GM19099 (cell line): ENCODE measurements around the gene CNPY1.

Experiments
- POLR2A ChIP-seq: IDR thresholded peaks from 3 replicates; pipeline ENCODE4 v1.6.1; 2011; ENCODE audit warnings: low read depth; ENCODE audit not compliant: insufficient read length; ENCODE audit errors: extremely low read depth

The CNPY1 gene

DNA sequence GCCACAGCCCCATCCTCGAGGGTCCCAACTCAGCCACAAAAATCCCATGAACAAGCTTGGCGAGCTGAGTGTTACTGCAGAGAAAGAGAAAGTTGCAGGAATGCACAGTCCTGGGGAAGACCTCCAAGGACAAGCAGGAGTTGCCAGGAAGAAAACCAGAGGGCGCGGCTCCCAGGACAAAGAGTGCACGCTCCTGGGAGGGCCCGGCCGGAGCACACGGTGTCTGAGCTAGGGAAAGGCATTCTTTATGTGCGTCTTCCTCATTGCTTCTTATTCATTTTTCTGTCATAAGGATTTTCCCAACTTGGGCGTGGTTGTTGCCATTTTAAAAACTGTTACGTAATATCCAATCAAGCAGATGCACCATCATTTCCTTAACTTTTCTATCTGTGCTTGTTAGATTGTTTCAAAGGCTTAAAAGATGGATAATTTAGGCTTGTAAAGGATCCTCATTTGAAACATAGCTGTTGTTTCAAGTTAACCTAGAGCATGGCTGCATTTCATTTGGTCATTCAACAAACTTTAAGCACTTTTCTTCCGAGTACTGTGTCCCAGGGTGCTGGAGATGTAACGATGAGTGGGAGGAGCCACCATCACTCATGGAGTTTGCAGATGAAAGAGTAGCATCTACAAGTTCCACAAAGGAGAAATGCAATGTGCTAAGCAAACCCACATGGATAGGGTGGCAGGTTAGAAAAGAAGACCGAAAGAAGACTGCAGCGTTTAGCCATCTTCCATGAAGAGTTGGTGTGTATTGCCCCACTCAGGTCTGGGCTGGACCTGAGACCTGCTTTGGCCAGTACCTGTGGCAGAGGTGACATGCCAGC is 5.6 kb upstream of the CNPY1 start:
- no peak for TF ChIP-seq POLR2A

DNA sequence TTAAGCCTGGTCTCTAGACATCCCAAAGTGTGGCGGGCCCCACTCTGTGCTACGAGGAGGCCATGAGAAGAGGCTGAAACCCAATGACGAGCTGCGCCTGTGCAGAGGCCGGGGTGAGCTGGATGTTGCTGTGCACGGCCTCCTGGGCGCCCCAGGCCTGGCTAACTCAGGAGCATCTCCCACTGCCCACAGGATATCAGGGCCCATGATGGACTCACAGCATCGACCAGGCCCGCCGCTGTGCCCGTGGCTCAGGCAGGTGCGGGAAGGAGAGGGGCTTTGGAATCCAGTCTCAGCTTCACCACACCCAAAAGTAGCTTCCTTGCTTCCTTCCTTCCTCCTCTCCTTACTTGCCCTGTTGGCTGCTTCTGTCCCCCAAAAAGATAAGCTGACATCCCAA is 4.6 kb upstream of the CNPY1 start:
- no peak for TF ChIP-seq POLR2A

DNA sequence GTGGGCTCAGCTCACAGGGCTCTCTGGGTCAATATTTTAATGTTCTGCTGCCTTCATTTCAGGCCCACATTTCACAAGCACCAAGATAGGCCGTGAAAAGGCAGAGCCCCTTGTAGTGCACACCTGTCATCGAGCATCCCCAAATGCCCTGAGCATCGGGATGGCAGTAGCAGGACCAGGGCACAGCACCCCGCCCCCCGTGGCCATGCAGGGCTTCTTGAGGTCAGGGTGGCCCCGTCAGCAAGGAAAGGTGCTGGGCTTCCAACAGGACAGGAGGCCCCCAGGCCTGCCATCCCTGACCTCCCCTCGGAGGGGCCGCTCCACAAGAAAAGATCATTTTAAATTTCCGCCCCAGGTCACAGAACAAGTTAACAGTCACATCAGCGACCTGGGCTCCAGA is 2.9 kb upstream of the CNPY1 start:
- TF ChIP-seq POLR2A = no peak

DNA sequence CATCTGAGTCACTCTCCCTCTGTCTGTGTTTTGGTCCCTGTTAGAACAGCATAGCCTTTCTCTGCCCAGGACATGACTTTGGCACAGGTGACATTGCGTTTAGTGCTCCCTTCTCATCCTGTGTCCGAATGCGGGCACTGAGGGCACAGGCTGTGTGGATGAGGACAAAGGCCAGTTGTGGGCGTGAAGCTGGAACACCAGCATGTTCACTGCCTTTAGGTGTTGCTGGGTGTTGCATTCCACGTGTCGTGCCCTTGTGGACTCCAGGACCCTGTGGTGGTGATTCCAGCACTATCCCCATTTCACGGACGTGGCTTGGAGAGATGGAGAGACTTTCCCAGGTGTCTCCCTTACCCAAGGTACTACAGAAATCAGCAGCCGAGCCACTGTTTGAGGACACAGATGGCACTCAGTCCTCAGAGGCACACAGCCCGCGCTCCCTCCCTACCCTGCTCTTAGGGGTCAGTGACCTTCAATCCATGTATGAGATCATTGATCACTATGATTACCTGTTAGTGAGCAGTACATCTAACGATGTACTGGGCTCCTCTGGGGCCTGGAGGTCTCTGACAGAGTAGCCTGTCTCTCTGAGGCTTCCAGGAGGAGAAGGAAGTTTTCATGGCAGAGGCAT is 917 bp upstream of the CNPY1 start:
- no peak for TF ChIP-seq POLR2A

DNA sequence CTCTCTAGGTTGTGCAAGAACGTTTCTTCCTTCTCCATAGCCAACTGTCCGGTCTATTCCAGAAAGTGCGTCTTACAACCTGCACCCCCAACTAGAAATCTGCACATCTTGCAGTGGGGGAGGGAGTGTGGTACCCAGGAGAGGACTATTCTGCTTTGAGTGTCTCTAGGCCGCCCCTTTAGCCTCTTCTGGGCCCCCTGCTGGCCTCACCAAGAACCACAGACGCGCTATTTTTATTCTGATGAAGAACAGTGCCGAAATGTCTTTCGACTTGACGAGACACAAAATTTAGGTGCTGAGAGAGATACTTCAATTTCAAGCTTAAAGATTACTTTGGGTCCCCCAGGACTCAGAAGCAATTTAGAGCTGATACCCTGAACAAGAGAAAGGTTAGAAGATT is 1.0 kb downstream of the CNPY1 start:
- no peak for TF ChIP-seq POLR2A

DNA sequence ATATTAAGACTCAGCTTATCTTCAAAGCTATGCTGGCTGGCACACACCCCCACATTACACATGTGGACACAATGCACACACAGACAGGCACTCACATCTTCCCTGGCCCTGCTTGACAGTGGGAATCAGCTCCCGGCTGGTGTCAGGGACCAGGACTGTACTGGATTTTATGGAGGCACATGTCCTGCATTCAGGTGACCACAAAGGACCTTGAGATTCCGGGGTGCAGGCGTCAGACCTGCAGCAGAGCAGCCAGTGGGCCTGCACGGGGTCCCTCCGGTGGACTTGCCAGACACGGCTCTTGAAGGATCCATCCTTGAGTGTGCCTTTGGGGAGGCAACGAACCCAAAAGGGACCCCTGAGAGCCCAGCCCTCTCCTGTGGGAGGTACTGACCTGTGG is 1.9 kb downstream of the CNPY1 start:
- TF ChIP-seq POLR2A = no peak

DNA sequence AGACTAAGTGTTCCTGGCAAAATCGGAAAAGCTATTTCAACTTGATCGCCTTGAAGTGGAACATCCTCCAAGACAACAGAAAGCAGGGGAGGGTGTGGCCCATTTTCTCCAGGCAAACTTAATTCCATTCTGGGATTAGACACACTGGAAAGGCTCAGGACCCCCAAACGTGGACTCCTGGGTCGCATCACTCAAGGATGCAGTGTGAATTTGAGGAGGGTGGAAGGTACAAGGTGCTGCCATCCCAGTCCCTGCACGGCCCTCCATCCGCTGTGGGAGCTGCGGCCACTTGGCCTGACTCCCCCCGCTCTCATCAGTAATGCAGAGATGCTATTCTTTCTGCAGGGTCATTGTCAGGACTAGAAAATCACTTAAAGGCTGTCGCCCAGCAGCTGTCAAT is 2.4 kb downstream of the CNPY1 start:
- TF ChIP-seq POLR2A = no peak

DNA sequence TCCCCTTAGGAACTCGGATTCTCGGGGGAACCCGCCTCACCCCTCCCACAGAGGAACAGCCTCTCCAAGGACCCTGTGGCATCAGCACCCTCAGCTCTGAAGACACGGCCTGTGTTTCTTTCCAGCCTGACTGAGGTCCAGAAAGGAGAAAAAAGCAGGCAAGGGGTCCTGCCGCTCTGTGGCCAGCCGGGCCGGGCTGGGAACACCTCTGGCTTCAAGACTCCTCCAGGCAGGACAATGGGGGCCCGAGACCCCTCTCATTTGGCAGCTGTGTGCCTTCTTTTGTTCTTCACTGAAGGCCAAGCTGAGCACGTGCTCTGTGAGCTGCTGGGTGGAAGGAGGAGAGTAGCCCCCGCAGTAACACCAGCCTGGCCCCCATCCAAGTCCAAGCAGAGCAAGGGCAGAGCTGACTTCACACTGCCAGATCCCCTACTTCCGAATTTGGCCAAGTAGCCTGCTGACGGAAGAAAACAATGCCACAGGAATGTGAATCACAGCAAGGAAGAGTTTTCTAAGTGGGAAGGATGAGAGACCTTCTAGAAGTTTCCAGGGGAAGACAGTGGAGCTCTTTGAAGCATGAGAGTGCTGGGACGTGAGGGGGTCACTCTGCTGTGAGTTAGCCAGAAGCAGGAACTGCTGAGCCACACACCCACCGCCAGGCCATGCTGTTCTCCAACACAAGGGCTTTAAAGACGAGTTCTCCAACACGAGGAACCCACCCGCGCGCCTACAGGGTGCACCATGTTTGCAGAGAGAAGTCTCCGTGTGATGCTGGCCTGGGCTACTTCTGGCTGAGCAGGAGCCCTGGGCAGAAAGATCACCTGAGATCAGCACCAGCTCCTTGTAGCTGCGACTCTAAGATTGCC is 3.1 kb downstream of the CNPY1 start:
- TF ChIP-seq POLR2A = no peak

DNA sequence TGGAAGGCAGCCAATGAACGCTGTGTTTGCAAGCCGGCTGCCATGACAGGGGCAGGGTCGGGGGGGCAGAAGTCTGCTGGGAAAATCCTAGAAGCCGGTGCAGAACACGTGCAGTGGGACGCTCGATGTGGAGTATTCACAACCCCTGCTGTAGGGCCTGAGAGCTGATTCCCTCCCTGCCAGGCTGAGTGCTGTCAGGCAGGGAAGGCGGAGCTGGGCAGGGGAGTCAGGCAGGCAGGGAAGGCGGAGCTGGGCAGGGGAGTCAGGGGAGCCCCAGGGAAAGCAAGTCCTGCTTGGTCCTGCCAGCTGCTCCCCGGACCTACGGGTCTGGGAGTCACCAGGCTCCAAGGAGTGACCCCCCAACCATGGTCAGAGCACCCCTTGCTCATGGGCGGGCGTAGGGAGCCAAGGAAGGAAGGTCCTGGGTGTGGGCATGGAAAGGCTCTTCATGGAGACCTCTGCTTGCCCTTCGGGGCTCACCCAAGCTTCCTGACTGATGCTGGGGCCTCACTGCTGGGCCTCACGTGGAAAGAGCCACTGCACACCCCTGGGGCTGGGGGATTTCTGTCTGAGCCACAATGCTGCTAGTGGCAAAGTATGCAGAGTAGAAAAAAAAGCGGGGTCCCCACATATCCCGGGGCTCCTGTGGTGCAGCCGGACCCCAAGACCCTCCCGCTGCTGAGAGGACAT is 4.2 kb downstream of the CNPY1 start:
- no peak for TF ChIP-seq POLR2A

DNA sequence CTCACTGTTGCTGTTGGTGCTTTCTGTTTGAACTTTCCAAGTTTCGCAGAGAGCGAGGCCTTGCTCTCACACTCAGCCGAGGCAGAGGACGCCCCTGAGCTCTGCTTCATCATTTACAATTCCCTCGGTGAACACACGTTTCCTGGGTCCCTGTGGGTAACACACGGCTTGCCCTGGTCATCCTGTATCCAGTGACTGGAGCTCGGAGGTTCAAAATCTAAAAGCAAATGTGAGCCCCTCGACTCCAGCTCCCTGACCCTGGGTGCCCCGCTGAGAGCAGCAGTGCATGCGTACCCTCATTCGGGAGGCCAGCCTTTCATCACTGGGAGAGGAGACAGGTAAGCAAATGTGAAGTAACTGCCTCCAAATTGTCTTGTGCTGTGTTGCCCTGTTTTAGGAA is 5.8 kb downstream of the CNPY1 start:
- TF ChIP-seq POLR2A = no peak

DNA sequence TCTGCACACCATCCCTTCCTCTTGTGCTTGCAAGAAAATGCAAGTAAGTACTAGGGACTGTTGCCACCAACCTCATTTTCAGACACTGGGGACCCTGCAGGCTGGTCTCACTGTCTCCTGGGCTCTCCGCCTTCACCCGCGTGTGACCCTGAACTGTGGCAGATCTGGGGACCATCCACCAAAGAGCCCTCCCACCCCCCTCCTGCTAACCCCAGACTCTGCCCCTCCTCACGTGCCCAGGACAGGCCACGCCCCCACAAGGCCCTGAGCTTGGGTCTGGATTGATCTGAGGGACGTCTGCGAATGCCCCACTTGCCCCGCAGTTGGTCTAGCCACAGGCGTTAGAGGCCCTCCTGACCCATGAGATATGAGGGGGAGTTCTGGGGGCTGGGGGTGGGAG is 8.1 kb downstream of the CNPY1 start:
- TF ChIP-seq POLR2A = no peak

DNA sequence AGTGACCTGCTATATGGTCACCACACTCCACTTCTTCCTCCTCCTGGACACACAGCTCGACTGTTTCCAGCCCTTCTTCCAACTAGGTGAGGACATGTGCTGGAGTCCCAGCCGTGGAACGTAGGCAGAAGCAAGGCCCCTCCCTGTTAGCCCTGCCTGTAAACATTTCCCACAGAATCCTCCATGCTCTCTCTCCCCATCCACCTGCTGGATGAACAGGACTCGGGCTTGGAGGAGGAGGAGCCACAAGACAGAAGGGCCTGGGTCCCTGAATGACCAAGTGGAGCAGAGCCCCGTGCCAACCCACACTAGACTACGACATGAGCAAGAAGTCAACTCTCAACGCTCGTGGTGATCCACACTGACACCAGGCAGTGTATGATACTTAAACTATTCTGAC is 9.9 kb downstream of the CNPY1 start:
- no peak for TF ChIP-seq POLR2A

DNA sequence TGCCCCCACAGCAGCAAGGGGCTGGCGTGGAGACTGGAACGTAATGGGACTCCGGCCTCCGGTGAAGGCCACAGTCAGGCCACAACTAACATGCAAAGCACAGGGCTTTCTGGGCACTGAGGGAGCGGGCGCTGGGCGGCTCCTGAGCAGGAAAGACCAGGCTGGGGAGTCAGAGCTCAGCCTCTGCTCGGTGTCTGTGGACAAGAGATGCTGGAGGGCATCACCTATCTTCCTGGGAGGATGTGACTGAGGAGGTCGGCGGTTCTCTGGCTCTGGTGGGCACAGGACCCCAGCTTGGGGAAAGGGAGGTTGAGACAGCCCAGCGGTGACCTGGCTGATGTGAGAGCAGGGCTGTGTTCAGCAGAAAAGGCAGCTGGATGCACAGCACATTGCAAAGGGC is 11.7 kb downstream of the CNPY1 start:
- TF ChIP-seq POLR2A = no peak

DNA sequence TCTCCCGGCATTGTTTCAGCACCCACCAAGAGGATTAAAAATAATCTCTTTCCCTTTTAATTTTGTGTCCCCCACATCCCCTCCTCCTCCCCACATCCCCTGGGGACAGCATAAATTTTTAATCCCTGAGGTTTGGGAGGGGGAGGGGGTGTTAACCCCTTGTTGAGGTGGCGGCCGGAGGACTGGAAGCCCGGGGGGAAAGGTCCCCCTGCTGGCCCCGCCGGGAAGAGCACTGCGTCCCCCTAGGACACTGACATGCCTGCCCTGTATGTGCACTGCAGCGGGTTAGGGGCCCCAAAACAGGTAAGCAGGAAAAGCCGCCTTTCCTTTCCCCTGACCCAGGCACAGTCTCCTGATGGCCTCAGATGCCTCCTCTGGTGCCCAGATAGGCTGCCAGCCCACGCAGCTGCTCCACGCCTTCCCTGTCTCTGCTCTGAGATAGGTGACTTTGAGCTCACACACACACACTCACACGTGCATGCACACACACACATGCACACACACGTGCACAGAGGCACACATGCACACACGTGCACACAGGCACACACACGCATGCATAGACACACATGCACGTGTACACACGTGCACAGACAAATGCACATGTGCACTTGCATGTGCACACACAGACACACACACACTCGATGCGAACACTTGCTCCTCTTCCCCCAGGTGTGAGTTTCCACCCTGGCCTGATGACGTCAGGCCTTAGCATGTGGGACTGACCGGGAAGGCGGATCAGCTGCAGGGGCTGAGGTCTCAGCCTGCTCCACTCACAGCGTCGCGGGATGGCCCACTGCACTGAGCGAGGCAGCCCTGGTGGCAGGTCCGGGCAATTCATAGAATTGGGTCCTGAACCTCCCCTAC is 12.3 kb downstream of the CNPY1 start:
- no peak for TF ChIP-seq POLR2A
